Measurements from ENCODE around the gene ASAP2.

Gene ASAP2

GRCh38 chr2:9440058-9440727 lies 233.6 kb downstream of the ASAP2 start:
- peaks cover 32 to 49% of the 10 kb centered on the region in 2 donors for H3K36me3 ChIP-seq (ENCODE audit: control insufficient read depth in 2 of 2, insufficient read depth in 2 of 2, low read length in 2 of 2)
- no peak overlapping the region for H3K4me3 ChIP-seq (ENCODE audit: low read length in 2 of 2)
- H3K9me3 ChIP-seq (ENCODE audit: control insufficient read depth in 2 of 2, low read length in 2 of 2), result no peaks in the 10 kb centered on the region
- no peaks in the 10 kb centered on the region for H3K4me1 ChIP-seq (ENCODE audit: control insufficient read depth in 2 of 2, insufficient read depth in 2 of 2, low read length in 2 of 2)
- no peak overlapping the region for H3K9ac ChIP-seq (ENCODE audit: low read depth in 1 of 2, low read length in 2 of 2)
- H3K27me3 ChIP-seq (ENCODE audit: control insufficient read depth in 2 of 2, insufficient read depth in 2 of 2, low read length in 2 of 2), result no peaks in the 10 kb centered on the region
- H3K27ac ChIP-seq (ENCODE audit: low read depth in 2 of 2, low read length in 2 of 2), result no peak overlapping the region

GRCh38 chr2:9441556-9441955 lies 234.9 kb downstream of the ASAP2 start:
- Histone ChIP-seq H3K36me3 (ENCODE audit: control insufficient read depth in 2 of 2, insufficient read depth in 2 of 2, low read length in 2 of 2) (peaks cover 36 to 56% of the 10 kb centered on the region in 2 donors), H3K4me1 (ENCODE audit: control insufficient read depth in 2 of 2, insufficient read depth in 2 of 2, low read length in 2 of 2) (no peaks in the 10 kb centered on the region)

GRCh38 chr2:9443526-9443925 lies 236.9 kb downstream of the ASAP2 start:
- Histone ChIP-seq H3K36me3 (ENCODE audit: control insufficient read depth in 2 of 2, insufficient read depth in 2 of 2, low read length in 2 of 2) (peaks cover 41 to 46% of the 10 kb centered on the region in 2 donors), H3K4me3 (ENCODE audit: low read length in 2 of 2) (no peak overlapping the region), H3K4me1 (ENCODE audit: control insufficient read depth in 2 of 2, insufficient read depth in 2 of 2, low read length in 2 of 2) (no peaks in the 10 kb centered on the region), H3K9me3 (ENCODE audit: control insufficient read depth in 2 of 2, low read length in 2 of 2) (no peaks in the 10 kb centered on the region), H3K27me3 (ENCODE audit: control insufficient read depth in 2 of 2, insufficient read depth in 2 of 2, low read length in 2 of 2) (no peaks in the 10 kb centered on the region), H3K9ac (ENCODE audit: low read depth in 1 of 2, low read length in 2 of 2) (no peak overlapping the region), H3K27ac (ENCODE audit: low read depth in 2 of 2, low read length in 2 of 2) (no peak overlapping the region)

More at GRCh38 chr2:9441556-9441955, 234.9 kb downstream of the ASAP2 start:
- Histone ChIP-seq H3K4me3 (ENCODE audit: low read length in 2 of 2) (no peak overlapping the region), H3K9ac (ENCODE audit: low read depth in 1 of 2, low read length in 2 of 2) (no peak overlapping the region), H3K27ac (ENCODE audit: low read depth in 2 of 2, low read length in 2 of 2) (no peak overlapping the region), H3K27me3 (ENCODE audit: control insufficient read depth in 2 of 2, insufficient read depth in 2 of 2, low read length in 2 of 2) (no peaks in the 10 kb centered on the region), H3K9me3 (ENCODE audit: control insufficient read depth in 2 of 2, low read length in 2 of 2) (no peaks in the 10 kb centered on the region)

- no peak overlapping the region for H3K27ac ChIP-seq (ENCODE audit: low read depth in 2 of 2, low read length in 2 of 2)
- H3K9ac ChIP-seq (ENCODE audit: low read depth in 1 of 2, low read length in 2 of 2), result no peak overlapping the region
- H3K4me1 ChIP-seq (ENCODE audit: control insufficient read depth in 2 of 2, insufficient read depth in 2 of 2, low read length in 2 of 2), result no peaks in the 10 kb centered on the region
- no peak overlapping the region for H3K4me3 ChIP-seq (ENCODE audit: low read length in 2 of 2)
- no peaks in the 10 kb centered on the region for H3K9me3 ChIP-seq (ENCODE audit: control insufficient read depth in 2 of 2, low read length in 2 of 2)
- H3K27me3 ChIP-seq (ENCODE audit: control insufficient read depth in 2 of 2, insufficient read depth in 2 of 2, low read length in 2 of 2), result no peaks in the 10 kb centered on the region
- H3K36me3 ChIP-seq (ENCODE audit: control insufficient read depth in 2 of 2, insufficient read depth in 2 of 2, low read length in 2 of 2), result peaks cover 41 to 46% of the 10 kb centered on the region in 2 donors
Measured at GRCh38 chr2:9445089-9445488, 238.5 kb downstream of the ASAP2 start.

GRCh38 chr2:9451231-9451630 lies 244.6 kb downstream of the ASAP2 start:
- H3K4me3 ChIP-seq (ENCODE audit: low read length in 2 of 2), result no peak overlapping the region
- peaks cover 16 to 21% of the 10 kb centered on the region in 2 donors for H3K36me3 ChIP-seq (ENCODE audit: control insufficient read depth in 2 of 2, insufficient read depth in 2 of 2, low read length in 2 of 2)
- no peaks in the 10 kb centered on the region for H3K4me1 ChIP-seq (ENCODE audit: control insufficient read depth in 2 of 2, insufficient read depth in 2 of 2, low read length in 2 of 2)
- no peak overlapping the region for H3K9ac ChIP-seq (ENCODE audit: low read depth in 1 of 2, low read length in 2 of 2)
- H3K27me3 ChIP-seq (ENCODE audit: control insufficient read depth in 2 of 2, insufficient read depth in 2 of 2, low read length in 2 of 2), result no peaks in the 10 kb centered on the region
- H3K9me3 ChIP-seq (ENCODE audit: control insufficient read depth in 2 of 2, low read length in 2 of 2), result no peaks in the 10 kb centered on the region
- no peak overlapping the region for H3K27ac ChIP-seq (ENCODE audit: low read depth in 2 of 2, low read length in 2 of 2)

Data from mucosa of rectum (tissue), 2 donors.